PFSK-1 (cell line): Measurements from ENCODE around the gene ZSWIM2.

Experiments used
- POLR2AphosphoS5 ChIP-seq: IDR thresholded peaks from 2 replicates; pipeline ENCODE4 v1.6.1; 2012; ENCODE audit warnings: low read depth, mild to moderate bottlenecking, control low read depth, low read length, moderate library complexity
- REST ChIP-seq, 2 experiments: IDR thresholded peaks; 2 replicates each; pipeline versions ENCODE4 v1.6.1 to v1.8.0; 2011 to 2012; ENCODE audit warnings: low read depth in 2 of 2, low read length in 2 of 2, control low read depth in 1 of 2, inconsistent platforms in 1 of 2, mild to moderate bottlenecking in 1 of 2, moderate library complexity in 1 of 2; ENCODE audit not compliant: insufficient read depth in 1 of 2
- SIN3A ChIP-seq: IDR thresholded peaks from 2 replicates; pipeline ENCODE4 v1.6.1; 2012; ENCODE audit warnings: mild to moderate bottlenecking, low read length, moderate library complexity, borderline replicate concordance; ENCODE audit not compliant: insufficient read depth
- TAF1 ChIP-seq: IDR thresholded peaks from 2 replicates; pipeline ENCODE4 v1.6.1; 2012; ENCODE audit warnings: low read length, control low read depth, borderline replicate concordance; ENCODE audit not compliant: insufficient read depth

DNA sequence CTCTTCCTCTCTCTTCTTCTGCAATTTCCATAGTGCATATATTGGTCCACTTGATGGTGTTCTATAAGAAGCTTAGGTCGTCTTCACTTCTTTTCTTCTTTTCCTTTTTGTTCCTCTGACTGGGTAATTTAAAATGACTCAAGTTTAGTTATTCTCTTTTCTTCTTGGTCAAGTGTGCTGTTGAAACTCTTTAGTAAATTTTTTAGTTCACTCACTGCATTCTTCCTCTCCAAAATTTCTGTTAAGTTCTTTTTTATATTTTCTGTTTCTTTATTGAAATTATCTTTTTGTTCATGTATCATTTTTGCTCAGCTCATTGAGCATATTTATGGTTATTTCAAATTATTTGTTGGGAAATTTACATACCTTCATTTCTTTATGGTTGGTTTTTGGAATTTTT is 32.7 kb upstream of the ZSWIM2 start:
- no peak for TF ChIP-seq TAF1
- TF ChIP-seq SIN3A: no peak
- TF ChIP-seq POLR2AphosphoS5: no peak
- no peak for TF ChIP-seq REST (IDR thresholded peaks at IDR 0.05; ENCODE audit: insufficient read depth in 1 of 2, low read depth in 2 of 2, low read length in 2 of 2)
